ENCODE measurements around the gene C16orf96.

GRCh38 chr16:4636196-4636595 is 80.1 kb downstream of the C16orf96 start:
- TF ChIP-seq CTCF (IDR thresholded peaks at IDR 0.05) (no peak), POLR2AphosphoS5 (IDR thresholded peaks at IDR 0.05; ENCODE audit: insufficient read depth in 1 of 2, low read depth in 1 of 2) (no peak), POLR2A (IDR thresholded peaks at IDR 0.05) (no peak)

Data from vagina (tissue), 2 donors.